DMS 273 (cell line): ENCODE data around the gene IL17B.
A peak's percentile ranks its signal among the peaks of the same experiment; 100 is the strongest.

Experiments used
- DNase-seq: peaks from one replicate; lab custom pipeline; 2025; ENCODE audit not compliant: unreplicated experiment; lab: John Stamatoyannopoulos, UW

The IL17B gene

GRCh38 chr5:149380466-149381121 is 1.5 kb upstream of the IL17B start:
- peak; percentile 17 for DNase-seq

- no peak for DNase-seq
These were observed 804 bp upstream of the IL17B start for GRCh38 chr5:149379818-149380374.

DNA sequence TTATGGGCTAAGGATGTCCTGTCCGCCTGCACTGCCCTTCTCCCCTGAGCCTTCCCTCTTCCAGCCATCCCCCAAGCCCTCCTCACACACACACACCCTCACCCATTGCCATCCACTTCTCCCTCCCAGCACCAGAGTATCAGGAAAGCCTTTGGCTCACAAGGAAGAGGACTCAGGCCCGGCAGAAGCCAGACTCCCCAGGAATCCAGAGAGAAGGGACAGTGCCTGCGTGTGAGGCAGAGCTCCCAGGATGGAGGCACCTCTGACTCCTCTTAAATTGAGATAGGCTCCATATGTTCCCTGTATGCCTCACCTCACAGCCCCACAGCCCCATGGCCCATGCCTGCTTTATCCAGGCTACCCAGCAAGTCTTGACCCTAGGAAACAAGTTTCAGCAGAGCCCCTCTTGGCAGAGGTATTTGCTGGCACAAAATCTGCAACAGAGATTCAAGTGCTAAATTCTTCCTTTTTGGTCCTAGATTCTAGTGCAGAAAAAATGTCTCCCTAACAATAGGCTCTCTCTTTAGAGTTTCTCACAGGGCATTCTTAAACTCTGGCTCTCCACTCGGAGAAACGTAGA is 761 bp downstream of the IL17B start:
- peak; percentile 39 for DNase-seq

DNA sequence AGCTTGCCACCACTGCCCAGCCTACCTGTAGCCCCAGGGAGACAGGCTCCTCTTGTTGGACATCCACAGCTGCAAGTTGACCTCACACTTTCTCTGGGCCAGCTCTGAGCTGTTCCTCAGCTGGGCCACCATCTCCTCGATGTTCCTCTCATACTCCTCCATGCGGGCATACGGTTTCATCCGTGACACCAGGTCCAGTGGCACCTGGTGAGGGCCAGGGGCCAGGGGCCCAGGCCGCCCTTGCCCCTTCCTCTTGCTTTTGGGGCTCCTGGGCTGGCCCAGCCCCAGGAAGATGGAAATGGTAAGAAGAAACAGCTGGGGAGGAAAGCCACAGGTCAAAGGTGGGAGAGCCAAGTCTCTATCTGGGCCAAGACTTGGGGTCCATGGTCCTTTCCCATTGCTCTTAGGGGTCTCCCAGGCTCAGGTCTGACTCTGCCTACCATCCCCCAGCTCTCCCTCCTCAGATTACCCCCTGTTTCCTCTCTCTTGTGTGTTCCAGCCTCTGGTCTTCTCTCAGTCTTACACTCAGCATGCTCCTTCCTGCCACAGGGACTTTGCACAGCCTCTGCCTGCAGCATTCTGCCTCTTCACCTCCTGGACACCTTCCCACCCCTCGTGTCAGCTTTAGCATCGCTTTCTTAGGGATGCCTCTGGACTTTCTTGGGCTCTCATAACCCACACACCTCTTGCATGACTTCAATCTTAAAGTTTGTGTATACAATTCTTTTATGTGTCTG is 2.2 kb downstream of the IL17B start:
- no peak for DNase-seq

DNA sequence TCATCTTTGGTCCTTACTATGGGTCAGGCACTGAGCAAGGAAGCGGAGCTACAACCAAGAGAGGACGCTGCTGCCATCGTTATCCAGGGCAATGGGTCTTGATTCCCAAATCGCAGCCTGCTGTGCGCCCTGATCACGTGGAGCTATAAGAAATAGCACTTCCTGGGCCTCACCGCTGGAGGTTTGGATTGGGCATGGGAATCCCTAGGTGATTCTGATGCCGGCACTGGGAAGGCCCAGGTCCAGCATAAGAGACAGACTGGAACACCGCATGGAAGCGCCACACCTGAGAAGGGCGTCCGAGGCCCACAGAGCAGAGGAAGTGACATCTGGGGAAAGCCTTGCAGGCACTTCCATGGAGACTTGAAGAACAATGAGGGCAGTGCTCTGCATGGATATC is 3.0 kb downstream of the IL17B start:
- DNase-seq, result no peak

DNA sequence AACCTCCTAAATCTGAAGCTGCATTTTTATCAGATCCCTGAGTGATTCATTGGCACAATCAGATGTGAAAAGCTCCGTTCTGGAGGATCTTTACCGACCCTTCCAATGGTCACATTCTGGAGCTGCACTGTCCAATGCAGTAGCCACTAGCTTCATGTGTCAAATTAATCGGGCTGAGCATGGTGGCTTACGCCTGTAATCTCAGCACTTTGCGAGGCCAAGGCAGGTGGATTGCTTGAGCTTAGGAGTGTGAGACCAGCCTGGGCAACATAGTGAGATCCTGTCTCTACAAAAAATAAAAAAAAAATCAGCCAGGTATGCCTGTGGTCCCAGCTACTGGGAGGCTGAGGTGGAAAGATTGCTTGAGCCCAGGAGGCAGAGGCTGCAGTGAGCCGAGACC is 3.7 kb downstream of the IL17B start:
- no peak for DNase-seq

DNA sequence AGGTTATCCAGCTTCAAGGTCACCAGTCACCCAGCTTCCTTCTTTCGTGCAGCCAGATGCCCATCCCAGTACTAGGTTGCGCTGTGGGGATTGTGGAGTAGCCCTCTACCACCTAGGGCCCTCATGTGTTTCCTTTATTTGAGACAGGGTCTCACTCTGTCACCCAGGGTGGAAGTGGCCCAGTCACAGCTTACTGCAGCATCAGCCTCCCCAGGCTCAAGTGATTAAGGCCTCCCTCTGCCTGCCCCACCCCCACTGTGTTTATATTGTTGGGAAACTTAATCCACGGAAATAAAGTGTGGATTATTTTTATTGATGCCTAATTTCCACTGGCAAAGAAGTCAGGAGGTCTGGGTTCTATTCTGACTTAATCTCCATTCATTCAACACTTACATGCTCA is 4.3 kb downstream of the IL17B start:
- no peak for DNase-seq

DNA sequence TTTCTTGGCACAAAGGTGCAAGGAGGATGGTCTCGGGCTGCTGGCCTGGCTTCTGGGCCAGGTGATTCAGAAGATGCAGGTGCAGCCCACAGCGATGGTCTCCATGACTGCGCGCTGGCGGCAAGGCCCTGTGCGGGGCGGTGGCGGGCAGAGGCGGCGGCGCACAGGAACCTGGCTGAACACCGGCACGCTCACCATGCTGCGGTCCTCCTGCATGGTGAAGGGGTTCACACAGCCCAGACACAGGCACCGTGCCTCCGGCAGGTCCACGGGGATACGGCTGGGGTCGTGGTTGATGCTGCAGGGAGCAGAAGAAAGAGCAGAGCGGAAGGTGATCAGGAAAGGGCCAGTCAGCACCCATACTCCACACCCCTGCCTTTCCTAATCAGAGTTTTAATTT is 4.8 kb downstream of the IL17B start:
- DNase-seq, result no peak

DNA sequence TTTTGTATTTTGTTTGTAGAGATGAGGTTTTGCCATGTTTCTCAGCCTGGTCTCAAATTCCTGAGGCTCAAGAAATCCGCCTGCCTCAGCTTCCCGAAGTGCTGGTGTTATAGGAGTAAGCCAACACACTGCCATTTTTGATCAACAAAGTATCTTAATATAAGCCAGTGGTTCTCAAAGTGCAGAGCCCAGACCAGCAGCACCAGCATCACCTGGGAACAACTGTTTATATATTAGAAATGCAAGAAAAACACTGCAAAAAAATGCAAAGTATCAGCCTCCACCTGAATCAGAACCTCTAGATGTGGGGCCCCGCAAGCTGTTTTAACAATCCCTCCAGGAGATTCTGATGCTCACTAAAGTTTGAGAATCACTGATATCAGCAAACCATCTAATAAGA is 6.2 kb downstream of the IL17B start:
- DNase-seq, result no peak

- DNase-seq, result no peak
These were observed 6.9 kb downstream of the IL17B start for GRCh38 chr5:149372076-149372795.

- peak; percentile 84 for DNase-seq
These were observed 7.7 kb downstream of the IL17B start for GRCh38 chr5:149371296-149371962.

DNA sequence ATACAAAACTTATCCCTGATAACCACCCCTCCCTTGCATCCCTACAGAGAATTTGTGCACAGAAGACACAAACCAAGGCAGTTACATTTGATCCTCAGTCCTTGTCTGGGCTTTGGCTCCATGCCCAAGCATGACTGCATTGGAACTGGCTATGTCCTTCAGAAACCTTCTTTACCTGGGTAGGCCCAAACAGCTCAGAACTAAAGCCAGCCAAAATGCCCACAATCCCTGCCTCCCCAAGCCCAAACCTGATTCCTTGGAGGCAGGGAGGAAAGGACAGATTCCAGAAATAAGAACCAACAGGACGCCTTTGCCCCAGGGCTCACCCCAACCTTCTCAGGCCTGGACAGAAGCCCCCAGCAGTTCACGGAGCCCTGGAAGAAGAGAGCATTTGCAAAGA is 8.2 kb downstream of the IL17B start:
- peak; percentile 26 for DNase-seq

GRCh38 chr5:149367972-149368645 is 11.0 kb downstream of the IL17B start:
- DNase-seq, result no peak

DNA sequence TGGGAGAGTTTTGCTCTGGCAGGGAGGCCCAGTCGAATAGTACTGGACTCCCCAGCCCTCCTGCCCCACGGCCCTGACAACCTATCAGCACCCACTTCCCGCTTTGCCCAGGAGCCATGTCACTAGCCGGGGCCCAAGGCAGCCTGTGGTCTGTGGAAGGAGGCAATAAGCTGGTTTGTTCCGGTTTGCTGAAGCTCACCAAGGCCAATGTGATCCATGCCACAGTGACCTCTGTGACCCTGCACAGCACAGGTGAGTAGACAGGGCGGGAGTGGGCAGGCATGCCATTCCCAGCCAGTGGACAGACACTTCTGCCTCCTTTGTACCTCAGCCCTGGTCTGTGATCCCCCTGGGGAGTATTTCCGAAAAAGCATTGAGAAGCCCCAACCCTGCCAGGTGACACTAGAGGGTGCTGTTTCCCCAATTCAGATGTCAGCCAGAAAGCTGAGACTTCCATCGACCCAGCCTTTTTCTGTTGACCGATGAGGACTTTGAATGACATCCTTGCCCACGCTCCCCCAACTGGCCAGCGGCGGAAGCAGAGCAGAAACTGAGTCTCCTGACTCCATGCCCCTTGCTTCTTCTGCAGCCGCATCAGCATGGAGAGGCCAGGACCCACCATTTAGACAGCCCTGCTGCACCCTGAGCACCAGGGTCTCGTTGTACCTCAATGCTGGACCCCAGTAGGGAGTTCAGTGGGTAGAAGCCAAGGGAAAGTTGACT is 11.7 kb downstream of the IL17B start:
- peak; percentile 87 for DNase-seq

DNA sequence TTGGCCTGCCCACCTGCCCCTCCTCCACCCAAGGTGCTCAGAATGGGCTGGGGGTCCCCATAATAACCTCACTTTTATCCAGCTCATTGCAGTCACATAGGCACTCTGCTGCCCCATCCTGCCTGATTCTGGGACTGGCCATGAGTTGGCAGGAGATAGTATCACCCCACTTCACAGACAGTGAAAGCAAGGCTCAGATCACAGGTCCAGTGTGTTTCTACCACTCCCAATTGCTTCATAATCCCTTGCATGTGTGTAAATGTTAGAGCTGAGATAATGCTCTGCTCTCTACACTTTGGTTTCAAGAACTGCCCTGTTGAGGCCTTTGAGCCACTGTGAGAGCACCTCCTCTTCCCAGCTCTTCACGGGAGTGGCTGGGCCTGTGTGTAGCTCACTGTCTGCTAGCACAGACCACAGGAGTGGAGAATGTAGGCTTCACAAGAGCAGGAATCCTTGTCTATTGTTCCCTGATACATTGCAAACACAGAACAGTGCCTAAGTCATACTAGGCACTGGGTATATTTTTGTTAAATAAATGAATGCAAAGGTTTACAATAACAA is 12.8 kb downstream of the IL17B start:
- no peak for DNase-seq

DNA sequence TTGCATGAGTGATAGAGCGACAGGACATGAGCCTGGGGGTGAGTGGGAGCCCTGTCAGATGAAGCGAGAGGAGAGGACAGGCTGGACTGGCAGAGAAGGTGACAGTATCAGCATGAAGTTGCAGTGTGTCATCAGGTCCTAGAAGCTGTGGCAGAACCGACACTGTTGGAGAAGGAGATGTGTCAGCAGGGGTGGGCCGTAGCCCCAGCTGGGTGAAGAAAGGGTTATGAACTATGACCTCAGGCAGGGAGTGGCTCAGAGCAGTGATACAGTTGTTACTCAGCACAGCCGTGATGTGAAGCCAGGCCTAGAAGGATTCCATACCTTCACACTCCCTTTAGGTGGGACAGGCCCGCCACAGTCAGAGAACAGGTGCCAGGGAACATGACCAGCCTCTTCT is 13.7 kb downstream of the IL17B start:
- DNase-seq, result no peak

- DNase-seq, result no peak
These were observed 14.4 kb downstream of the IL17B start for GRCh38 chr5:149364719-149365118.

DNA sequence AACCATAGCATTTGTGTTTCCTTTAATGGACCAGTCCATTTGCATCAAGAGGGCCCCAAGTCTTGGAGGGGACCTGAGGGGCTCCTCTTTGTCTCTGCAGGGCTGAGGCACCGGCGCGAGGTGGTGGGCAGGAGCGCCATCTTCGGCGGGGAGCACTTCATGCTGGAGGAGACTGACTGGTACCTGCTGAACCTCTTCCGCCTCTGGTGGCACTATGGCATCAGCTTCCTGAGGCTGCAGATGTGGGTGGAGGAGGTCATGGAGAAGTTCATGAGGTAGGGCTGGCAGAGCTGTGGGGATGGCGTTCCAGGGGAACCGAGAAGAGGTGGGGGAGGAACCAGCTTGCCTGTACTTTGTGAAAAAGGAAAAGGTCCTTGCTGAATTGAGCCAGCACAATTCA is 15.2 kb downstream of the IL17B start:
- no peak for DNase-seq

DNA sequence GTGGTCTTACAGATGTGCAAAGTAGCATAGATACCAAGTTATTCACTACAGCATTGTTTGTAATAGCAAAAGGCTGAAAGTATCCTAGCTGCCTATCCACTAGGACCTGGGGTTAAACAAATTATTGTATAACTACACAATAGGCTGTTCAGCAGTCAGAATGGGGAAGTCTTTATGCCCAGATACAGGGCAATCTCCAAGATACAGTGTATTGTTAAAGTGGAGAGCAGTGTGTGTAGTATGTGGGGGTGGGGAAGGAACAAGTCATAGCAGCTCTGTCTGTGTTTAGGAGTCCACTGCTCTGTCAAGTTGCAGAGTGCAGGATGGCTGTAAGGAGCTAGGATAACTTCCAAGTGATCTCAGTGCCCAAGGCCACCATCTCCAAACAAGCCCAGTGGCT is 15.7 kb downstream of the IL17B start:
- DNase-seq, result no peak
